Gastroesophageal sphincter (tissue), 4 donors: ENCODE results near the gene CRTC2. TPM values are rescaled to one million over a fixed set of nuclear protein-coding genes. Genes with fewer than 3 reads are reported as not detected.

Experiments
- ATAC-seq: fragments of 150-250 bp; one replicate; pipeline ENCODE4 v1.9.1; 2016; ENCODE audit warnings: mild to moderate bottlenecking, moderate library complexity
- H3K27ac ChIP-seq, 4 donors: fragments of 200-600 bp; sonication (generic) in 3 of 4; 1 replicate in 3 of 4; 2 replicates in 1 of 4; pipeline ENCODE4 v1.5.1; 2016 to 2019
- H3K27me3 ChIP-seq: fragments of 200-600 bp; sonication (generic); one replicate; pipeline ENCODE4 v1.5.1; 2019
- H3K36me3 ChIP-seq, 2 donors: fragments of 200-600 bp; sonication (generic); one replicate each; pipeline ENCODE4 v1.5.1; 2019; ENCODE audit warnings: control low read depth in 1 of 2
- H3K4me1 ChIP-seq, 3 donors: fragments of 200-600 bp; sonication (generic); 1 replicate in 2 of 3; 2 replicates in 1 of 3; pipeline ENCODE4 v1.5.1; 2016 to 2019; ENCODE audit warnings: control low read depth in 2 of 3
- H3K4me3 ChIP-seq, 2 donors: fragments of 200-600 bp; sonication (generic); one replicate each; pipeline ENCODE4 v1.5.1; 2019; ENCODE audit warnings: mild to moderate bottlenecking in 1 of 2, moderate library complexity in 1 of 2
- H3K9me3 ChIP-seq, 3 donors: fragments of 200-600 bp; sonication (generic); one replicate each; pipeline ENCODE4 v1.5.1; 2017 to 2019; ENCODE audit warnings: control low read depth in 2 of 3
- EP300 ChIP-seq: sonication (generic); formaldehyde crosslinking; IDR thresholded peaks from one replicate; pipeline ENCODE4 v1.6.1; 2017; ENCODE audit warnings: antibody characterized with exemption, mild to moderate bottlenecking
- POLR2A ChIP-seq, 2 donors: fragments of 450-650 bp; IDR thresholded peaks; one replicate each; pipeline ENCODE4 v1.6.1; 2017; ENCODE audit warnings: antibody characterized with exemption in 2 of 2, mild to moderate bottlenecking in 2 of 2, moderate library complexity in 1 of 2
- POLR2AphosphoS5 ChIP-seq: sonication (generic); formaldehyde crosslinking; IDR thresholded peaks from one replicate; pipeline ENCODE4 v1.6.1; 2017; ENCODE audit warnings: antibody characterized with exemption
- WGBS, 2 donors: methylation state at CpG; one replicate each; pipeline ENCODE4 v1.1.5; 2018; ENCODE audit warnings: low coverage in 1 of 2; 5-methylcytosine and 5-hydroxymethylcytosine counted together
- total RNA-seq, 4 donors: library from RNA; depleted of rRNA; stranded (reverse); fragments of >200 nt; gene quantifications; one replicate each; pipeline ENCODE4 v1.1.0, GENCODE V29; 2016
- TF ChIP-seq, protein P1 (sequence below), 4 experiments: fragments of 200-600 bp in 2 of 4; fragments of 450-650 bp in 2 of 4; sonication (generic) in 1 of 4; IDR thresholded peaks; one replicate each; pipeline ENCODE4 v1.5.1; 2017 to 2019; ENCODE audit warnings: antibody characterized with exemption in 4 of 4, mild to moderate bottlenecking in 2 of 4, moderate library complexity in 2 of 4

Gene CRTC2
- total RNA-seq, 4 donors from 2014 or later, result 13.9 to 21.2 (median 15.6) TPM

DNA sequence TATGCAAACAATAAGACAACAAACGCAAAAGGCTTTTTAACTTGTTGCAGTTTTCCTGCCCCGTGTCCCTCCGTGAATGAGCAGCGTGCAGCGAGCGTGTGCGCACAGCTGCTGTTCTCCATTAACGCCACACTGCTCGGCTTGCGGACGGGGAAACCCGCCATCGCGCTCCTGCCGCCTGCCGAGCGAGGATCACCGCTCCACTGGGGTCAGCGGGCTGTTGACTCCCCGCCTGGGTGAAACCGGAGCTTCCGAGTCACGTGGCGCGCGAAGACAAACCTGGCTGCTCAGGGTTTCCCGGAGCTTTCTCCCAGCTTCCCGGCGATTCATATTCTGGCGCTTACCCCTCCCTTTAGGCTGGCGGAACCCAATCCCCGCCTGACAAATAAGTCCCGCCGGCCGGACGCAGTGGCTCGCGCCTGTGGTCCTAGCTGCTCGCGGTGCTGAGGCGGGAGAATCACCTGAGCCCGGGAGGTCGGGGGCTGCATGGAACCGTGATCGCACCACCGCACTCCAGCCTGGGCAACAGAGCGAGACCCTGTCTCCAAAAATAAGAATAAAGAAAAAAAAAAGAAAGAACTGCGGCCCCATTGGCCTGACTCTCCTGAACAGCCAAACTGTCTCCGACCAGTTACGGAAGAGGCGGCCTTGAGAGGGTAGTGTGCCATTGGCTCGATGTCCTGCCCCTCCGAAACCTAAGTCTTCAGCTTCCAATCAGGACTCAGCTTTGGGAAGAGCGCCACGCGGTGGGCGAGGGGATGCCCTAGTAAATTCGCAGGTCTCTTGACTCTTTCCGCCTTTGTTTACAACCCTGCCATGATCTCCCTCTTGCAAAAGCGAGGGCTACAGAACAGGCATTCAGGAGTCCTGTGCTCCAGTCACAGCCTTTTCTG, 8.9 kb upstream of the CRTC2 start, which contains the start of gene CREB3L4:
TSS of gene CREB3L4 (plus strand) at position 796 of the 893 bp plus-strand sequence. CDS start 624 bp downstream, outside the sequence.
- peak; percentile 85 for ATAC-seq
- WGBS, 2 donors, result 0% methylated on average over 9 to 16 of the region's 60 CpGs
- Histone ChIP-seq H3K27me3 (no peaks in the 10 kb centered on the region), H3K4me1 (peaks cover 0 to 49% (median 23%) of the 10 kb centered on the region in 3 donors), H3K36me3 (peaks cover 0 to under 1% of the 10 kb centered on the region in 2 donors), H3K9me3 (no peaks in the 10 kb centered on the region), H3K4me3 (peak within 1 kb of the TSS; percentile 43 to 64), H3K27ac (peak within 1 kb of the TSS; percentile 26 to 93 (median 89))
- TF ChIP-seq, protein P1, sequence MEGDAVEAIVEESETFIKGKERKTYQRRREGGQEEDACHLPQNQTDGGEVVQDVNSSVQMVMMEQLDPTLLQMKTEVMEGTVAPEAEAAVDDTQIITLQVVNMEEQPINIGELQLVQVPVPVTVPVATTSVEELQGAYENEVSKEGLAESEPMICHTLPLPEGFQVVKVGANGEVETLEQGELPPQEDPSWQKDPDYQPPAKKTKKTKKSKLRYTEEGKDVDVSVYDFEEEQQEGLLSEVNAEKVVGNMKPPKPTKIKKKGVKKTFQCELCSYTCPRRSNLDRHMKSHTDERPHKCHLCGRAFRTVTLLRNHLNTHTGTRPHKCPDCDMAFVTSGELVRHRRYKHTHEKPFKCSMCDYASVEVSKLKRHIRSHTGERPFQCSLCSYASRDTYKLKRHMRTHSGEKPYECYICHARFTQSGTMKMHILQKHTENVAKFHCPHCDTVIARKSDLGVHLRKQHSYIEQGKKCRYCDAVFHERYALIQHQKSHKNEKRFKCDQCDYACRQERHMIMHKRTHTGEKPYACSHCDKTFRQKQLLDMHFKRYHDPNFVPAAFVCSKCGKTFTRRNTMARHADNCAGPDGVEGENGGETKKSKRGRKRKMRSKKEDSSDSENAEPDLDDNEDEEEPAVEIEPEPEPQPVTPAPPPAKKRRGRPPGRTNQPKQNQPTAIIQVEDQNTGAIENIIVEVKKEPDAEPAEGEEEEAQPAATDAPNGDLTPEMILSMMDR (IDR thresholded peaks at IDR 0.05), result peak in 3 of 4 experiments; percentile 35 to 58 (median 45)
- TF ChIP-seq EP300, result no peak
- TF ChIP-seq POLR2A (IDR thresholded peaks at IDR 0.05), result peak; percentile 69 to 71
- TF ChIP-seq POLR2AphosphoS5, result peak; percentile 91

DNA sequence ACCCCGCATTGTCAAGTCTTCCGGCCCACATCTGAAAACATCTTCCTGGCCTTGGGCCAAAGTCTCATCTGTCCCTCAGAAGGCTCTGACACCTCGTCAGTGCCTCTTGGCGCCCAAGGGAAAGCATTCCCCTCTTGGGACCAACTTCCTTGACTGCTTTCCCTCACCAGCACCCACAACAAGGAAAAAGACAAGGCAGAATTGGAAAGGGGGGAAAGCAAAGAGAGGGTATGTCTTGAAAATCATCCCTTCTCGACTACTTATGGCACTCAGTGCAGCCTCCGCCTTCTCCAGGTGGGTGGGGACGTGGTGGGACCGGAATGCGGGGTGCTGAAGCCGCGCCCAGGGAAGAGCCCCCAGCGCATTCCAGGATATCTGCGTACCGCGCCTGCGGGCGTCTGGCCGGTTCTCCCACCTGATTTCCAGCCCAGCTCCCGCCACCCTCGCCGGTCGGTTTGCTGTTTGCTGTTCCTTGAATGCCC, 5.5 kb upstream of the CRTC2 start:
- H3K4me3 ChIP-seq, result peak overlapping the region; percentile 79 to 85
- peaks cover 0 to 26% of the 10 kb centered on the region in 2 donors for H3K36me3 ChIP-seq
- WGBS, 2 donors, result 0% methylated on average over 3 to 17 of the region's 22 CpGs
- no peaks in the 10 kb centered on the region for H3K9me3 ChIP-seq
- no peak for TF ChIP-seq POLR2AphosphoS5
- TF ChIP-seq EP300, result no peak
- TF ChIP-seq POLR2A (IDR thresholded peaks at IDR 0.05), result no peak
- TF ChIP-seq, protein P1 (IDR thresholded peaks at IDR 0.05), result no peak
- no peaks in the 10 kb centered on the region for H3K27me3 ChIP-seq
- peaks cover 0 to 78% (median 41%) of the 10 kb centered on the region in 3 donors for H3K4me1 ChIP-seq
- H3K27ac ChIP-seq, result peak overlapping the region; percentile 82 to 98 (median 96)
- ATAC-seq, result no peak

DNA sequence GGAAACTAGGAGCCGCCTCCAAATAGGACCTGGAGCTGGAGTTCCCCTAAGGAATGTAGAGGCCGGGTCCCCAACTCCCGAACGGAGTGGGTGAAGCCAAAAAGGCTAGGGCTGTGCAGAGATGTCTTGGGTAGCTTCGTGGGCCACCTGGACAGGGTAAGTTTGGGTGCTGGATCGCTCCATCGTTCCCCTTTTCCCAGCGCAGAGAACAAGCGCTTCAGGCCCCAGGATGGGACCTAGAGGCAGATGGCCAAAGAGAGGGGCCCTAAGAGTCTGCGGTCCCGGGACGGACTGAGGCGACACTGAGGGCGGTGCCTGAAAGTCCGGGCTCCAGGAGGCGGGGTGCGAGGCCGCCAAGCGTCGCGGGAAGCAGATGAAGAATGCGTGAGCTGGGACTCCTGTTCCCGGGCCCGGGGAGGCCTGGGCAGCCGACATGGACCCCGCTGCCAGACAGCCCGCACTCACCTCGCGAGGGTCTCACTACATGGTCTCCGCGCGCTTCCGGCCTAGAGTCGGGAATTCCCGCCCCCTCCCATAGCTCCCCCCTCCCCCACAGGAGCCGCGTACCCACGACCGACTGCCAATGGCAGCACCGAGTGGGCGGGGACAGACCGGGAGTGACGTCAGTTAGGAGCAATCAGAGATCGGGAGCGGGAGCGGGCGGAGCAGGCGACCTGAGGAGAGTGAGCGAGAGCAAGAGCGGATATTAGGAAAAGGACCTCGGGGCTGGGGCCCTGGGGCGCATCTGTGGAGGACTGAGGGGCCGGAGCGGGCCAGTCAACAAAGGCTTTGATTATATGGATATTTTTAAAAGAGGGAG, 4.8 kb upstream of the CRTC2 start, which contains the start of gene SLC39A1:
TSS of gene SLC39A1 (minus strand) at position 508 of the 820 bp plus-strand sequence. CDS start 822 bp downstream, outside the sequence.
- Histone ChIP-seq H3K4me1 (peaks cover 0 to 75% (median 39%) of the 10 kb centered on the region in 3 donors), H3K4me3 (peak within 1 kb of the TSS; percentile 79 to 85), H3K27me3 (no peaks in the 10 kb centered on the region), H3K36me3 (peaks cover 0 to 26% of the 10 kb centered on the region in 2 donors), H3K9me3 (no peaks in the 10 kb centered on the region), H3K27ac (peak within 1 kb of the TSS; percentile 82 to 98 (median 96))
- ATAC-seq, result peak; percentile 83
- TF ChIP-seq POLR2AphosphoS5 (peak; percentile 73), EP300 (no peak), POLR2A (IDR thresholded peaks at IDR 0.05) (peak; percentile 52 to 67)
- 1 to 2% methylated on average over 11 to 21 of the region's 54 CpGs for WGBS, 2 donors

DNA sequence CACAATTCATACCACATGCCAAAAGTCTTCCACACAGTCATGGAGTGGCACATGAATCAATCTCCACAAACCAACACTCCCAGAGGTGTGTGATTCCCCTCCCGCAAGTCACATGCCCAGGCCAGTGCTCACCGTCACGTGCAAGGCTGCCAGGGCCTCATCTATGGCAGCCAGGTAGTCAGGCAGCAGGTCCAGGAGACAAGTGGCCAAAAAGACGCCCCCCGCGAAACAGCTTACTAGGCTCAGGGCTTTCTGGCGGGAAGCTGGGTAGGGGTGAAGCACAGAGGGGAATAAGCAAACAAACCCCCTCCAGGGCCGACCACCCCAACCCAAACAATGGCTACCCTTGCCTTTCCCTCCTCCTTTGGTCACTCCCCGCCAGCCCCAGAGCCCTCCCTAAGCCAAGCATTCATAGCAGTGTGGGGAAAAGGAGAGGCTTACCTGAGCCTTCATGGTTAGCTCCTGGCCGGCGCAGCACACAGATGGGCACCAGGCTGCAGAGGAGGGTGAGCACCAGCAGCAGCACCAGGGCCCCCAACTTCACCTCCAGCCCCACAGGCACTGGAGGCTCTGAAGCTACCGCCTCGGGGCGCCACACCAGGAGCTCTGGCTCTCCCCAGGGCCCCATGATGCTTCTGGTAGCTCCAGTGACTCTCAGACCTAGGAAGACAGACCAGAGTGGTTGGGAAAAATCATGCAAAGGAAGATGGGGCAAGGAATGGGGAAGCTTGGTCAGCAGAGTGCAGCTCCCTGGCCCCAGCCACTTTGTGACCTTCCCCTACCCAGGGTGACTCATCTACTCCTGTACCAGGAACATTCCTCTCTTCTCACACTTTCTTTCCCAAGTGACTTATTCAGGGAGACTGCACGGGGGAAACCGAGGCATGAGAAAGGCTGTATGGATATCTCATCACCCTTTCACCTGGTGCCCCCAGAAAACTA, 3.9 kb upstream of the CRTC2 start:
- TF ChIP-seq EP300 (no peak), POLR2AphosphoS5 (no peak), POLR2A (IDR thresholded peaks at IDR 0.05) (no peak)
- TF ChIP-seq, protein P1 (IDR thresholded peaks at IDR 0.05), result no peak
- peak overlapping the region; percentile 82 to 98 (median 96) for H3K27ac ChIP-seq
- H3K4me1 ChIP-seq, result peaks cover 0 to 74% (median 36%) of the 10 kb centered on the region in 3 donors
- peaks cover 0 to 26% of the 10 kb centered on the region in 2 donors for H3K36me3 ChIP-seq
- no peaks in the 10 kb centered on the region for H3K9me3 ChIP-seq
- WGBS, 2 donors, result 21 to 30% methylated on average over 2 to 5 of the region's 16 CpGs
- H3K27me3 ChIP-seq, result no peaks in the 10 kb centered on the region
- H3K4me3 ChIP-seq, result peak overlapping the region; percentile 79 to 85
- no peak for ATAC-seq
